Fibroblast of lung (primary cell): Measurements from ENCODE around the gene METTL14.

Source experiments
- EZH2 ChIP-seq: IDR thresholded peaks from 2 replicates; pipeline ENCODE4 v1.5.1; 2012; ENCODE audit warnings: low read length, control low read depth, mild to moderate bottlenecking; ENCODE audit errors: missing control alignments
- TF ChIP-seq, protein P1 (sequence below), 2 donors: IDR thresholded peaks in 1 of 2; conservative IDR thresholded peaks in 1 of 2; 1 replicate in 1 of 2; 2 replicates in 1 of 2; pipeline ENCODE4 v1.5.1; 2011 to 2012; ENCODE audit warnings: low read length in 2 of 2, control low read depth in 1 of 2, inconsistent platforms in 1 of 2, low read depth in 1 of 2, mild to moderate bottlenecking in 1 of 2

DNA sequence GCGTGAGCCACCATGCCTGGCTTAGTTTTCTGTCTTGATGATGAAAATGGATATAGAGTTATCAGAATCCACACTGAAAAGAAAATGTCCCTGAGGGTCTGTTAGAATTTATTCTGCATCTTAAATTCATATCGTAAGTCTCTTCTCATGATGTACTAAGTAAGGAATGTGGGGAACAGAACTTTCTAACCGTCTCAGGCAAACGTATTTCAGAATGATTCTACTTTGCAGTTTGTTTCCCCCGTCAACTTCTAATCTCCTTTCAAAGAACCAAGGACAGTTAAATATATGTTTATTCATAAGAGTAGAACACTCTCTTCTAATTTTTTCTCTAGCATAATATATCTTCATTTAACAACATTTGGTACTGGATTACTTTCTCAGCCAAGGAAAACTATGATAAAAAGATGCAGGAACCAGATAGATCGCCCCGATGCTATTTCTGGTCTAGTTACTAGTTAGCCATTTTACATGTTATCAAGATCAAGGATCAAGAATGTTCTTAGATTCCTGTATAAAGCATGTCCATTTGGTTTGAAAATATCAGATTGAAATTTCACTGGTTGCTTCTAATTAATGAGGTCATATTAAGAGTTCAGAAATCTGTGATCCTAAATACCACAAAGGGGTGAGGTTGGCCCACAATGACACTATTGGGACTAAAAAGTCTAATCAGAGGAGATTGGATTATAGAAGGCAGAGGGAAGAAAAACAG lies 49.5 kb downstream of the METTL14 start:
- TF ChIP-seq, protein P1, sequence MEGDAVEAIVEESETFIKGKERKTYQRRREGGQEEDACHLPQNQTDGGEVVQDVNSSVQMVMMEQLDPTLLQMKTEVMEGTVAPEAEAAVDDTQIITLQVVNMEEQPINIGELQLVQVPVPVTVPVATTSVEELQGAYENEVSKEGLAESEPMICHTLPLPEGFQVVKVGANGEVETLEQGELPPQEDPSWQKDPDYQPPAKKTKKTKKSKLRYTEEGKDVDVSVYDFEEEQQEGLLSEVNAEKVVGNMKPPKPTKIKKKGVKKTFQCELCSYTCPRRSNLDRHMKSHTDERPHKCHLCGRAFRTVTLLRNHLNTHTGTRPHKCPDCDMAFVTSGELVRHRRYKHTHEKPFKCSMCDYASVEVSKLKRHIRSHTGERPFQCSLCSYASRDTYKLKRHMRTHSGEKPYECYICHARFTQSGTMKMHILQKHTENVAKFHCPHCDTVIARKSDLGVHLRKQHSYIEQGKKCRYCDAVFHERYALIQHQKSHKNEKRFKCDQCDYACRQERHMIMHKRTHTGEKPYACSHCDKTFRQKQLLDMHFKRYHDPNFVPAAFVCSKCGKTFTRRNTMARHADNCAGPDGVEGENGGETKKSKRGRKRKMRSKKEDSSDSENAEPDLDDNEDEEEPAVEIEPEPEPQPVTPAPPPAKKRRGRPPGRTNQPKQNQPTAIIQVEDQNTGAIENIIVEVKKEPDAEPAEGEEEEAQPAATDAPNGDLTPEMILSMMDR (conservative IDR thresholded peaks at IDR 0.05 in 1 of 2, IDR thresholded peaks at IDR 0.05 in 1 of 2; ENCODE audit: low read depth in 1 of 2, low read length in 2 of 2), result no peak
- no peak for TF ChIP-seq EZH2
